PC-3 (cell line): Measurements from ENCODE around the gene MISP3.

Experiments
- CTCF ChIP-seq: fragments of 300-600 bp; sonication (generic); conservative IDR thresholded peaks from 2 replicates; pipeline ENCODE4 v1.5.1; 2017; ENCODE audit warnings: antibody characterized with exemption, low read depth, mild to moderate bottlenecking, low read length
- EZH2 ChIP-seq: fragments of 300-600 bp; sonication (generic); IDR thresholded peaks from one replicate; pipeline ENCODE4 v1.6.1; 2017; ENCODE audit warnings: antibody characterized with exemption, mild to moderate bottlenecking, low read length; ENCODE audit not compliant: unreplicated experiment
- EZH2phosphoT487 ChIP-seq: fragments of 300-600 bp; sonication (generic); IDR thresholded peaks from 2 replicates; pipeline ENCODE4 v1.6.1; 2018; ENCODE audit warnings: mild to moderate bottlenecking, antibody characterized with exemption, low read length, borderline replicate concordance

GRCh38 chr19:14028901-14029300 is 43.7 kb upstream of the MISP3 start:
- TF ChIP-seq EZH2phosphoT487 (no peak), CTCF (no peak), EZH2 (no peak)
